Glutamatergic neuron (in vitro differentiated cells): ENCODE data around the gene SIK2. TPM values are rescaled to one million over a fixed set of nuclear protein-coding genes. Genes with fewer than 3 reads are reported as not detected.
"Not testable (repeated sequence)": the region's sequence is repeated elsewhere in the genome, so short reads cannot be mapped to it uniquely, and the experiment has no call there.

Source experiments
- DNase-seq: peaks from one replicate; pipeline ENCODE4 v3.0.0; 2022
- H3K27ac Mint-ChIP-seq: one replicate; pipeline ENCODE4 v1.8.0; 2020; ENCODE audit warnings: mild to moderate bottlenecking, mixed read lengths, inconsistent platforms; ENCODE audit not compliant: unreplicated experiment
- H3K27me3 Mint-ChIP-seq: one replicate; pipeline ENCODE4 v1.8.0; 2020; ENCODE audit warnings: mild to moderate bottlenecking, moderate library complexity, mixed read lengths, inconsistent platforms; ENCODE audit not compliant: unreplicated experiment
- H3K36me3 Mint-ChIP-seq: one replicate; pipeline ENCODE4 v1.8.0; 2020; ENCODE audit warnings: mild to moderate bottlenecking, mixed read lengths, inconsistent platforms; ENCODE audit not compliant: unreplicated experiment
- H3K4me1 Mint-ChIP-seq: one replicate; pipeline ENCODE4 v1.8.0; 2020; ENCODE audit warnings: mild to moderate bottlenecking, low read depth, mixed read lengths, inconsistent platforms; ENCODE audit not compliant: unreplicated experiment
- H3K4me3 Mint-ChIP-seq: one replicate; pipeline ENCODE4 v1.8.0; 2020; ENCODE audit warnings: mild to moderate bottlenecking, mixed read lengths, inconsistent platforms; ENCODE audit not compliant: unreplicated experiment
- H3K9me3 Mint-ChIP-seq: one replicate; pipeline ENCODE4 v1.8.0; 2020; ENCODE audit warnings: mild to moderate bottlenecking, moderate library complexity, mixed read lengths, inconsistent platforms; ENCODE audit not compliant: unreplicated experiment
- CTCF ChIP-seq: fragments of 200-600 bp; sonication (generic); IDR thresholded peaks from one replicate; pipeline ENCODE4 v1.5.0; 2021; ENCODE audit not compliant: partially characterized antibody, unreplicated experiment
- total RNA-seq: library from RNA; stranded (reverse); fragmentation: NEBNext Ultra II Directional; extraction: Animal tissue kit (Norgen Biotek cat#: 25700); gene quantifications from one replicate; pipeline ENCODE4 v1.2.1, GENCODE V29; 2021; ENCODE audit not compliant: unreplicated experiment

Gene SIK2
- total RNA-seq, 1 donor from 2014 or later = 10.1 TPM

GRCh38 chr11:111641339-111642015, 39.2 kb downstream of the SIK2 start:
- H3K9me3 Mint-ChIP-seq = no peaks in the 10 kb centered on the region
- H3K27ac Mint-ChIP-seq = no peak overlapping the region
- H3K36me3 Mint-ChIP-seq = no peaks in the 10 kb centered on the region

GRCh38 chr11:111642542-111642941, 40.3 kb downstream of the SIK2 start:
- Mint-ChIP-seq H3K27ac (no peak overlapping the region), H3K4me1 (peaks cover 7% of the 10 kb centered on the region), H3K27me3 (no peaks in the 10 kb centered on the region), H3K36me3 (no peaks in the 10 kb centered on the region), H3K4me3 (no peak overlapping the region), H3K9me3 (no peaks in the 10 kb centered on the region)
- no peak for TF ChIP-seq CTCF
- no peak for DNase-seq

More at GRCh38 chr11:111641339-111642015, 39.2 kb downstream of the SIK2 start:
- no peak for TF ChIP-seq CTCF
- no peak for DNase-seq
- Mint-ChIP-seq H3K27me3 (no peaks in the 10 kb centered on the region), H3K4me1 (peaks cover 7% of the 10 kb centered on the region), H3K4me3 (no peak overlapping the region)

- Mint-ChIP-seq H3K27ac (no peak overlapping the region), H3K4me1 (peaks cover 5% of the 10 kb centered on the region), H3K9me3 (no peaks in the 10 kb centered on the region), H3K4me3 (no peak overlapping the region), H3K36me3 (no peaks in the 10 kb centered on the region), H3K27me3 (no peaks in the 10 kb centered on the region)
- DNase-seq = no peak
- TF ChIP-seq CTCF = no peak
Observed at GRCh38 chr11:111644922-111645321, 42.7 kb downstream of the SIK2 start.

GRCh38 chr11:111645657-111646316, 43.5 kb downstream of the SIK2 start:
- no peaks in the 10 kb centered on the region for H3K9me3 Mint-ChIP-seq
- no peak for TF ChIP-seq CTCF
- H3K36me3 Mint-ChIP-seq = no peaks in the 10 kb centered on the region
- no peak for DNase-seq
- no peaks in the 10 kb centered on the region for H3K27me3 Mint-ChIP-seq
- H3K4me3 Mint-ChIP-seq = no peak overlapping the region
- no peak overlapping the region for H3K27ac Mint-ChIP-seq
- H3K4me1 Mint-ChIP-seq = peaks cover 5% of the 10 kb centered on the region

- not testable (repeated sequence) for H3K4me3 Mint-ChIP-seq, H3K36me3 Mint-ChIP-seq, H3K4me1 Mint-ChIP-seq, H3K9me3 Mint-ChIP-seq, H3K27me3 Mint-ChIP-seq, DNase-seq, H3K27ac Mint-ChIP-seq
Observed at GRCh38 chr11:111651336-111651735, 49.1 kb downstream of the SIK2 start.
